Neural progenitor cell (in vitro differentiated cells): ENCODE results near the gene DOK3. TPM values are rescaled to one million over a fixed set of nuclear protein-coding genes. Genes with fewer than 3 reads are reported as not detected.

ENCODE experiments used
- DNase-seq: peaks from one replicate; pipeline ENCODE4 v3.0.0-alpha.2; 2016; ENCODE audit warnings: low spot score
- H2AFZ ChIP-seq: fragments of 200-600 bp; sonication (generic); replicated peaks from 2 replicates; pipeline ENCODE4 v1.6.1; 2016; ENCODE audit warnings: antibody characterized with exemption
- H3F3A ChIP-seq: fragments of 200-600 bp; sonication (generic); 2 replicates; pipeline ENCODE4 v1.6.1; 2016; ENCODE audit warnings: antibody characterized with exemption, low read depth
- H3K27ac ChIP-seq: fragments of 200-600 bp; sonication (generic); 2 replicates; pipeline ENCODE4 v1.5.1; 2016; ENCODE audit warnings: mild to moderate bottlenecking
- H3K27me3 ChIP-seq: fragments of 200-600 bp; sonication (generic); 2 replicates; pipeline ENCODE4 v1.6.1; 2016; ENCODE audit warnings: mild to moderate bottlenecking, moderate library complexity
- H3K36me3 ChIP-seq: fragments of 200-600 bp; sonication (generic); 2 replicates; pipeline ENCODE4 v1.5.1; 2016
- H3K4me1 ChIP-seq: fragments of 200-600 bp; sonication (generic); 2 replicates; pipeline ENCODE4 v1.6.1; 2016; ENCODE audit warnings: mixed run types
- H3K4me2 ChIP-seq: fragments of 200-600 bp; sonication (generic); 2 replicates; pipeline ENCODE4 v1.6.1; 2016
- H3K4me3 ChIP-seq: fragments of 200-600 bp; sonication (generic); 2 replicates; pipeline ENCODE4 v1.5.1; 2016
- H3K79me2 ChIP-seq: fragments of 200-600 bp; sonication (generic); 2 replicates; pipeline ENCODE4 v1.6.1; 2016; ENCODE audit warnings: low read depth
- H3K9ac ChIP-seq: fragments of 200-600 bp; sonication (generic); 2 replicates; pipeline ENCODE4 v1.6.1; 2016
- H3K9me3 ChIP-seq: fragments of 200-600 bp; sonication (generic); 2 replicates; pipeline ENCODE4 v1.5.1; 2016; ENCODE audit warnings: low read depth
- H4K20me1 ChIP-seq: fragments of 200-600 bp; sonication (generic); 2 replicates; pipeline ENCODE4 v1.6.1; 2016; ENCODE audit warnings: low read depth
- H3K27ac Mint-ChIP-seq: 3 replicates; pipeline ENCODE4 v1.8.0; 2021; ENCODE audit warnings: mixed read lengths
- H3K27me3 Mint-ChIP-seq: 2 replicates; pipeline ENCODE4 v1.8.0; 2022; ENCODE audit warnings: low read depth, mild to moderate bottlenecking, inconsistent platforms, moderate library complexity, mixed read lengths; ENCODE audit not compliant: insufficient read depth
- H3K36me3 Mint-ChIP-seq: 3 replicates; pipeline ENCODE4 v1.8.0; 2021; ENCODE audit warnings: mixed read lengths
- H3K4me1 Mint-ChIP-seq: 3 replicates; pipeline ENCODE4 v1.8.0; 2021; ENCODE audit warnings: mixed read lengths
- H3K4me3 Mint-ChIP-seq: 3 replicates; pipeline ENCODE4 v1.8.0; 2021; ENCODE audit warnings: mild to moderate bottlenecking, moderate library complexity, mixed read lengths
- H3K9me3 Mint-ChIP-seq: 3 replicates; pipeline ENCODE4 v1.8.0; 2020; ENCODE audit warnings: mixed read lengths
- CTCF ChIP-seq: fragments of 200-600 bp; sonication (generic); IDR thresholded peaks from 2 replicates; pipeline ENCODE4 v1.5.1; 2017; ENCODE audit warnings: antibody characterized with exemption, mild to moderate bottlenecking
- EZH2 ChIP-seq: fragments of 200-600 bp; sonication (generic); IDR thresholded peaks from 2 replicates; pipeline ENCODE4 v1.6.1; 2017; ENCODE audit warnings: antibody characterized with exemption, mild to moderate bottlenecking, moderate library complexity
- EZH2phosphoT487 ChIP-seq: fragments of 200-600 bp; sonication (generic); IDR thresholded peaks from 2 replicates; pipeline ENCODE4 v1.6.1; 2017; ENCODE audit warnings: antibody characterized with exemption
- total RNA-seq: library from RNA; depleted of rRNA; stranded (reverse); fragments of >200 nt; gene quantifications from 2 replicates; pipeline ENCODE4 v1.2.3, GENCODE V29; 2015; ENCODE audit warnings: low replicate concordance

Gene DOK3
- total RNA-seq, 1 donor from 2014 or later, result 0.54 TPM

GRCh38 chr5:177491429-177491945 lies 18.1 kb downstream of the DOK3 start:
- DNase-seq, result peak; percentile 95
- peak overlapping the region; percentile 23 for H3K4me3 Mint-ChIP-seq
- no peak overlapping the region for H3K27ac ChIP-seq
- no peak overlapping the region for H3K9ac ChIP-seq
- peak overlapping the region; percentile 7 for H3K4me2 ChIP-seq
- H3K4me3 ChIP-seq, result no peak overlapping the region
- H3K27me3 ChIP-seq, result no peaks in the 10 kb centered on the region
- no peak overlapping the region for H3K27ac Mint-ChIP-seq
- no peaks in the 10 kb centered on the region for H3K9me3 ChIP-seq
- H3K4me1 ChIP-seq, result peaks cover 25% of the 10 kb centered on the region
- H2AFZ ChIP-seq, result no peak overlapping the region
- H3K27me3 Mint-ChIP-seq, result peaks cover 9% of the 10 kb centered on the region
- peaks cover 40% of the 10 kb centered on the region for H3K4me1 Mint-ChIP-seq
- peaks cover 31% of the 10 kb centered on the region for H3K79me2 ChIP-seq
- H3F3A ChIP-seq, result peaks cover 41% of the 10 kb centered on the region
- TF ChIP-seq CTCF (peak; percentile 97), EZH2 (no peak)
- H3K36me3 ChIP-seq, result peaks cover 5% of the 10 kb centered on the region
- H3K36me3 Mint-ChIP-seq, result peaks cover 22% of the 10 kb centered on the region
- peaks cover 74% of the 10 kb centered on the region for H4K20me1 ChIP-seq
- no peaks in the 10 kb centered on the region for H3K9me3 Mint-ChIP-seq

GRCh38 chr5:177490992-177491391 lies 18.6 kb downstream of the DOK3 start:
- Histone ChIP-seq H3K9me3 (no peaks in the 10 kb centered on the region), H3K27ac (no peak overlapping the region), H3F3A (peaks cover 36% of the 10 kb centered on the region), H3K27me3 (no peaks in the 10 kb centered on the region), H3K4me2 (peak overlapping the region; percentile 7), H3K36me3 (peaks cover 5% of the 10 kb centered on the region), H3K4me3 (no peak overlapping the region), H3K79me2 (peaks cover 26% of the 10 kb centered on the region), H4K20me1 (peaks cover 78% of the 10 kb centered on the region), H3K9ac (no peak overlapping the region), H3K4me1 (peaks cover 21% of the 10 kb centered on the region), H2AFZ (no peak overlapping the region)
- TF ChIP-seq EZH2, result no peak
- TF ChIP-seq CTCF, result no peak
- no peak for TF ChIP-seq EZH2phosphoT487
- no peaks in the 10 kb centered on the region for H3K9me3 Mint-ChIP-seq
- peaks cover 22% of the 10 kb centered on the region for H3K36me3 Mint-ChIP-seq
- DNase-seq, result no peak
- H3K4me3 Mint-ChIP-seq, result peak overlapping the region; percentile 23
- H3K4me1 Mint-ChIP-seq, result peaks cover 37% of the 10 kb centered on the region
- peaks cover 6% of the 10 kb centered on the region for H3K27me3 Mint-ChIP-seq
- H3K27ac Mint-ChIP-seq, result no peak overlapping the region

GRCh38 chr5:177490311-177490991 lies 19.2 kb downstream of the DOK3 start:
- Histone ChIP-seq H3K79me2 (peaks cover 23% of the 10 kb centered on the region), H3K27ac (no peak overlapping the region), H3K4me2 (no peak overlapping the region), H2AFZ (no peak overlapping the region), H3K4me1 (peaks cover 16% of the 10 kb centered on the region), H4K20me1 (peaks cover 78% of the 10 kb centered on the region), H3F3A (peaks cover 31% of the 10 kb centered on the region), H3K9me3 (no peaks in the 10 kb centered on the region), H3K9ac (no peak overlapping the region), H3K4me3 (no peak overlapping the region), H3K36me3 (peaks cover 5% of the 10 kb centered on the region), H3K27me3 (no peaks in the 10 kb centered on the region)
- Mint-ChIP-seq H3K9me3 (no peaks in the 10 kb centered on the region), H3K4me3 (peak overlapping the region; percentile 48), H3K36me3 (peaks cover 24% of the 10 kb centered on the region), H3K27me3 (peaks cover 4% of the 10 kb centered on the region), H3K4me1 (peaks cover 35% of the 10 kb centered on the region), H3K27ac (no peak overlapping the region)
- DNase-seq, result no peak
- TF ChIP-seq EZH2phosphoT487 (no peak), CTCF (no peak), EZH2 (no peak)
